C4-2B (cell line): ENCODE data around the gene ATN1.

Experiments
- H3K27ac ChIP-seq: fragments of 450-650 bp; 2 replicates; pipeline ENCODE4 v1.5.1; 2017
- CTCF ChIP-seq: fragments of 450-650 bp; conservative IDR thresholded peaks from 2 replicates; pipeline ENCODE4 v1.5.1; 2017; ENCODE audit warnings: mild to moderate bottlenecking
- ZFX ChIP-seq: fragments of 450-650 bp; IDR thresholded peaks from 2 replicates; pipeline ENCODE4 v1.6.1; 2017

ATN1 gene

GRCh38 chr12:6939191-6939540, 11.4 kb downstream of the ATN1 start:
- TF ChIP-seq CTCF = no peak
- no peak for TF ChIP-seq ZFX
- H3K27ac ChIP-seq = no peak overlapping the region; the same call in 1 of the 2 replicates

DNA sequence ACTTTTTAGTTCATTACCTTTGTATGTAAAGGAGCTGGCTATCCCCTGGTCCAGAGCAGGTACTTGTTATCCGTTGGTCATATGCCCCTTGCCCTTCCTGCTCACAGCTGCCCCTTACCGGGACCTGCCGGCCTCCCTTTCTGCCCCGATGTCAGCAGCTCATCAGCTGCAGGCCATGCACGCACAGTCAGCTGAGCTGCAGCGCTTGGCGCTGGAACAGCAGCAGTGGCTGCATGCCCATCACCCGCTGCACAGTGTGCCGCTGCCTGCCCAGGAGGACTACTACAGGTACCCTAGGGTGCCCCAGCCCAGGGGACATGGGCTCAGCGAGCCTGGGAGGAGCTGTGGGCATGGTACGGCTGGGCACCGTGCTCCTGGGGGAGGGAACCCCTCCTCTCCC, 13.5 kb downstream of the ATN1 start:
- no peak overlapping the region; the same call in 1 of the 2 replicates for H3K27ac ChIP-seq
- TF ChIP-seq ZFX (no peak), CTCF (no peak)

DNA sequence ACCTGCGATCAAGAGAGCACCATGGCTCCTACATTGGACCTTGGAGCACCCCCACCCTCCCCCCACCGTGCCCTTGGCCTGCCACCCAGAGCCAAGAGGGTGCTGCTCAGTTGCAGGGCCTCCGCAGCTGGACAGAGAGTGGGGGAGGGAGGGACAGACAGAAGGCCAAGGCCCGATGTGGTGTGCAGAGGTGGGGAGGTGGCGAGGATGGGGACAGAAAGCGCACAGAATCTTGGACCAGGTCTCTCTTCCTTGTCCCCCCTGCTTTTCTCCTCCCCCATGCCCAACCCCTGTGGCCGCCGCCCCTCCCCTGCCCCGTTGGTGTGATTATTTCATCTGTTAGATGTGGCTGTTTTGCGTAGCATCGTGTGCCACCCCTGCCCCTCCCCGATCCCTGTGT, 14.0 kb downstream of the ATN1 start:
- TF ChIP-seq ZFX (no peak), CTCF (no peak)

DNA sequence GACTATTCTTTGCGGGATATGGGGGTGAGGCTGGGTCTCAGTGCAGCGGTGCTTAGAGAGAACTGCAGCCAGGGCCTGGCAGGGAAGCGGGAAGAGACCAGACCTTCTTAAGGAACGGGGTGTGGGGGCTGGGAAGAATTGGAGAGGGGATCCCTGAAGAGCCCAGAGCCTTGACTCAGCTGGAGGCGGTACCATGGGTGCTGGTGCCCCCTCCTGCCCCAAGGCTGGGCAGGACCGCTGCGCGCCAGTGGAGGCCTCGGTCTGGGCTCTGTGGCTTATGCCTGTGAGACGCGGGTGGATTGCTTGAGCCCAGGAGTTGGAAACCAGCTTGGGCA, 14.5 kb downstream of the ATN1 start:
- H3K27ac ChIP-seq = peak overlapping the region; percentile 96
- no peak for TF ChIP-seq CTCF
- no peak for TF ChIP-seq ZFX

More for the DNA sequence above, 14.0 kb downstream of the ATN1 start:
- H3K27ac ChIP-seq = no peak overlapping the region

GRCh38 chr12:6943389-6943721, 15.6 kb downstream of the ATN1 start:
- TF ChIP-seq CTCF (no peak), ZFX (no peak)
- H3K27ac ChIP-seq = peak overlapping the region; percentile 96

GRCh38 chr12:6943722-6944380, 16.1 kb downstream of the ATN1 start, which contains the start of the genes C12orf57 and RNU7-1:
Gene C12orf57 (plus strand): TSS chr12:6944022. CDS start chr12:6944122, 100 bp downstream.
Gene RNU7-1 (plus strand): TSS chr12:6943816.
- peak within 1 kb of the TSS; percentile 96 for H3K27ac ChIP-seq
- TF ChIP-seq CTCF (no peak), ZFX (0 out of 2 replicates have a peak, but pooled peaks have one; percentile 12)

GRCh38 chr12:6944381-6945186, 16.8 kb downstream of the ATN1 start:
- TF ChIP-seq ZFX (no peak), CTCF (peak; percentile 95)
- peak overlapping the region; percentile 96 for H3K27ac ChIP-seq
